Stimulated activated naive CD8-positive, alpha-beta T cell treated with anti-CD3 and anti-CD28 coated beads, Interleukin-15, Interleukin-2, amounts not matched to agents 100 U/mL and 50 U/mL, for 24 hours (primary cell): Measurements from ENCODE around the gene HMGCL.
"Not testable (repeated sequence)": the region's sequence is repeated elsewhere in the genome, so short reads cannot be mapped to it uniquely, and the experiment has no call there.

Experiments used
- ATAC-seq: fragments of 150-1000 bp; cut with Tn5 transposase; one replicate; pipeline ENCODE4 v1.10.0; 2021
- DNase-seq: peaks from one replicate; pipeline ENCODE4 v3.0.0; 2021

HMGCL gene

GRCh38 chr1:23798662-23799142 lies 26.5 kb downstream of the HMGCL start:
- ATAC-seq (no peak), DNase-seq (peak; percentile 32)

GRCh38 chr1:23797478-23798448 lies 27.5 kb downstream of the HMGCL start:
- DNase-seq = no peak
- ATAC-seq = no peak

- no peak for DNase-seq
- no peak for ATAC-seq
These were observed 28.6 kb downstream of the HMGCL start for GRCh38 chr1:23796466-23797271.

- DNase-seq (no peak), ATAC-seq (no peak)
These were observed 29.4 kb downstream of the HMGCL start for GRCh38 chr1:23795676-23796465.

- not testable (repeated sequence) for DNase-seq, ATAC-seq
These were observed 30.5 kb downstream of the HMGCL start for GRCh38 chr1:23794732-23795182.

- no peak for ATAC-seq
- DNase-seq = no peak
These were observed 31.1 kb downstream of the HMGCL start for GRCh38 chr1:23793861-23794731.

GRCh38 chr1:23793018-23793781 lies 32.0 kb downstream of the HMGCL start:
- ATAC-seq = peak; percentile 12

GRCh38 chr1:23792151-23792945 lies 32.9 kb downstream of the HMGCL start:
- ATAC-seq = no peak

More at GRCh38 chr1:23793018-23793781, 32.0 kb downstream of the HMGCL start:
- DNase-seq = peak; percentile 56

GRCh38 chr1:23791516-23792047 lies 33.6 kb downstream of the HMGCL start:
- DNase-seq = peak; percentile 40

More at GRCh38 chr1:23792151-23792945, 32.9 kb downstream of the HMGCL start:
- no peak for DNase-seq

GRCh38 chr1:23790696-23791515 lies 34.3 kb downstream of the HMGCL start, which contains the start of gene LYPLA2:
LYPLA2 (plus strand) TSS chr1:23791145; CDS start chr1:23792683, 1,538 bp downstream.
- ATAC-seq (peak; percentile 92), DNase-seq (peak; percentile 94)

More at GRCh38 chr1:23791516-23792047, 33.6 kb downstream of the HMGCL start:
- ATAC-seq = no peak

GRCh38 chr1:23788695-23789094 lies 36.5 kb downstream of the HMGCL start:
- DNase-seq (no peak), ATAC-seq (no peak)

- ATAC-seq (no peak), DNase-seq (no peak)
These were observed 37.5 kb downstream of the HMGCL start for GRCh38 chr1:23787701-23788100.

GRCh38 chr1:23784846-23785245 lies 40.4 kb downstream of the HMGCL start:
- ATAC-seq (no peak), DNase-seq (no peak)

GRCh38 chr1:23783141-23783540 lies 42.1 kb downstream of the HMGCL start:
- ATAC-seq, DNase-seq: not testable (repeated sequence)

- DNase-seq = no peak
- ATAC-seq = no peak
These were observed 45.3 kb downstream of the HMGCL start for GRCh38 chr1:23779826-23780371.

GRCh38 chr1:23777979-23778814 lies 47.0 kb downstream of the HMGCL start, which contains the start of gene PITHD1:
PITHD1 (plus strand) TSS chr1:23778418; CDS start chr1:23778516, 98 bp downstream.
- DNase-seq = peak; percentile 83
- peak; percentile 88 for ATAC-seq
